Adipocyte (in vitro differentiated cells): ENCODE results near the gene KCNT2.
A peak's percentile ranks its signal among the peaks of the same experiment; 100 is the strongest.
"Not testable (repeated sequence)": the region's sequence is repeated elsewhere in the genome, so short reads cannot be mapped to it uniquely, and the experiment has no call there.

Source experiments
- DNase-seq: peaks from one replicate; pipeline ENCODE4 v3.0.0-alpha.2; 2015; ENCODE audit warnings: low read depth
- H3K27me3 ChIP-seq: replicated peaks from 2 replicates; pipeline ENCODE4 v1.7.0; 2013; ENCODE audit warnings: mild to moderate bottlenecking, low read length, moderate library complexity; ENCODE audit not compliant: control insufficient read depth, insufficient read depth
- H3K36me3 ChIP-seq: 2 replicates; pipeline ENCODE4 v1.7.0; 2013; ENCODE audit warnings: low read length, mild to moderate bottlenecking, moderate library complexity; ENCODE audit not compliant: control insufficient read depth, insufficient read depth, severe bottlenecking
- H3K4me1 ChIP-seq: 2 replicates; pipeline ENCODE4 v1.7.0; 2013; ENCODE audit warnings: mild to moderate bottlenecking, low read length, moderate library complexity; ENCODE audit not compliant: control insufficient read depth, insufficient read depth
- H3K4me3 ChIP-seq: 2 replicates; pipeline ENCODE4 v1.7.0; 2013; ENCODE audit warnings: mild to moderate bottlenecking, low read length, moderate library complexity
- H3K9ac ChIP-seq: 2 replicates; pipeline ENCODE4 v1.7.0; 2013; ENCODE audit warnings: mild to moderate bottlenecking, low read length, moderate library complexity
- H3K9me3 ChIP-seq: 2 replicates; pipeline ENCODE4 v1.7.0; 2013; ENCODE audit warnings: mild to moderate bottlenecking, low read length, moderate library complexity; ENCODE audit not compliant: control insufficient read depth

Gene KCNT2

DNA sequence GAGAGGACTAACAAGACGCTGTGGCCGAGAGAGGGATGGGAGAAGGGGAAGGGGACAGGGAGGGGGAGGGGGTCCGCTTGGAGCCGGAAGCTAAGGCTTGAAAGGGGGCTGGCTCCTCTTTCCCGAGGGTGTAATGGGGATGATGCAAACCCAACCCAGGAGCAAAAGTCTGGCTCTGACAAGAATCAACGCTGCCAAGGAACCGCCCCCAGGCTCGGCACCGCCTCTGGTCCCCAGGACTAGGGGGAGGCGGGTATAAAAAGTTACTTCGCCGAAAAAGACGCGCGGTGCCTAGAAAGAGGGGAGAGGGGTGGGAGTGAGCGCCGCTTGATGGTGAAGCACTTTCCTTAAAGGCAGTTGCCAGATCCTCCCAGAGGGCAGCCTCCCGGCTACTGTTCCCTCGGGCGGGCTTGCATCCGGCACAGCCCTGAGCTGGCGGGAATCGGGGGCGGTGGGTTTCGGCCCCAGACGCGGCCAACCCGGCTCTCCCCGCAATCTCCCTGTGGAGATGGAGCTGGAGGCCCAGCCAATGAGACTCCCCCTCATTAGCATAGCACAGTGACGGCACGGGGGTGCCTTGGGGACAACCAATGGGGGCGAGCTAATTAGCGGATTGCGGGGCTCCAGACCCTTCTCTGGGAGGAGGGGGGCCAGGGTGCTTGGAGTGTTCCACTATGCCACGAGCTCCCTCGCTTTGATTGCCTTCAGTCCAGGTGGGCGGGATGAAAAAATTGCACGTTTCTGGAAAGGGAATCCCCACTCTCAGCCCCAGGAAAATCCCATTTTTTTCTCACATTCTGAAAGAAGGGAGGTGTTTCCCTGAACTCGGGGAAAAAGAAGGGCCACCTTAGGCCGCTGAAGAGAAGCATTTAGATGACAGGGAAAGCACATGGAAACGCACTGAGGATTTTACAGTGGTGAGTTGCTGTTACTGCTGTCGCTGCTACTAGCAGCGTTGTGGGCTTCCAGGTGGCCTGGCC, at the start of gene KCNT2:
KCNT2 (minus strand) TSS at position 51 of the 980 bp plus-strand sequence. CDS start 131 bp downstream, outside the sequence.
- H3K4me3 ChIP-seq = peak within 1 kb of the TSS; percentile 78
- no peaks in the 10 kb centered on the region for H3K36me3 ChIP-seq
- peak within 1 kb of the TSS; percentile 55 for H3K9ac ChIP-seq
- H3K9me3 ChIP-seq = no peaks in the 10 kb centered on the region
- peaks cover 4% of the 10 kb centered on the region for H3K4me1 ChIP-seq
- DNase-seq = peak; percentile 86
- no peaks in the 10 kb centered on the region for H3K27me3 ChIP-seq

DNA sequence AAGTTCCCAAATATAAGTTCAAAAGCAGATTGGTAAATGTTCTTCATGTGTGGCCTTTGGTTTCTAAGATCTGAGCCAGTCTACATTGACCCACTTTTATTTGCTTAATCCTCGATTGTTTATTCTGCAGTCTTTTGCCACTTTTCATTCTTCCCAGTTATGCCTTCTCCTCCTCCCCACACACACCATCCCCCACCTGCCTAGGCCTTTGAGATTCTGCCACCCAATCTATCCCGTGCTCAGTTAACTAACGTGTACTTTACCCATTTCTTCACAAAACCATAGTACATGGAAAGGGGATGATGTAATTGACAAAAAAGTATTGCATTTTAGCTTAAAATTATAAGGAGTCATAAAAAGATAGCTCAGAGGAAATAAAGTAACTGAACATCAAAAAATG, 47.3 kb upstream of the KCNT2 start:
- H3K4me1 ChIP-seq = peaks cover 25% of the 10 kb centered on the region
- H3K9me3 ChIP-seq = no peaks in the 10 kb centered on the region
- no peaks in the 10 kb centered on the region for H3K27me3 ChIP-seq
- no peak for DNase-seq
- H3K36me3 ChIP-seq = no peaks in the 10 kb centered on the region
- H3K4me3 ChIP-seq = peak overlapping the region; percentile 83
- H3K9ac ChIP-seq = no peak overlapping the region

DNA sequence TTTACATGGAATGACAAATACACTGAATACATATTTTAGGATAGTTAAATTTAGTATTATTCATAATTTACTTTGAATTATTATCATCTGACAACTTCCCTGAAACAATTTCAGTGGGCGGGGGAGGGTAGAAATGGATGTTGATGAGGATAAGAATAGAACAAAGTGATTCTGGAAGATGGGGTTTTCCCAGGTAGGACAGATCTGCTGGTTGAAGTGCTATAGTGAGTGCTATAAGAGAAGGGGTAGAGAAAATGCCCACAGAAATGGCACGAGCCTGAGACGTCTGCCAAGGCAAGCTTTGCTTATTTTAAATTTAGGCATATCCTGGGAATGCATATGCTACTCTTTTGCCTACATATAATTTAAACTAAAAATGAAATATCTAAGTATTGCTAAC, 46.8 kb upstream of the KCNT2 start:
- no peaks in the 10 kb centered on the region for H3K27me3 ChIP-seq
- H3K9ac ChIP-seq = no peak overlapping the region
- no peak for DNase-seq
- peak overlapping the region; percentile 83 for H3K4me3 ChIP-seq
- no peaks in the 10 kb centered on the region for H3K36me3 ChIP-seq
- H3K9me3 ChIP-seq = no peaks in the 10 kb centered on the region
- peaks cover 23% of the 10 kb centered on the region for H3K4me1 ChIP-seq

DNA sequence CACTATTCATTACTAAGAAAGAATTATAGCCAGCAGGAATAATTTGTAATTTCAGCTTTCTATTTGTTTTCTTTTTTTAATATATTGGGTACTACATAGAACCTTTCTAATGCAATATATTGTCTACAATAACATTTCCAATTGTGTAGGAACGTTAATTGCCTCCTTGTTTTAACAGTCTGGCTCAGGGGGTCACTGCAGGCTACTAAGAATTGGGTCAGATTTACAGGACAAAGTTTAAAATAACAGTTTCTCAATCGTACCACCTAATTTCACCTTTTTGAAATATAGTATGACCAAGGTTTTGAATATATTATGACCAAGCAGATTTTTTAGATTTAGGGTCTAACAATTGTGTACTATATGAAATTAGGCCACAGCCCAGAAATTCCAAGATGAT, 46.0 kb upstream of the KCNT2 start:
- no peaks in the 10 kb centered on the region for H3K36me3 ChIP-seq
- peaks cover 23% of the 10 kb centered on the region for H3K4me1 ChIP-seq
- H3K27me3 ChIP-seq = no peaks in the 10 kb centered on the region
- peak overlapping the region; percentile 83 for H3K9ac ChIP-seq
- no peaks in the 10 kb centered on the region for H3K9me3 ChIP-seq
- peak overlapping the region; percentile 83 for H3K4me3 ChIP-seq
- DNase-seq = peak; percentile 6

DNA sequence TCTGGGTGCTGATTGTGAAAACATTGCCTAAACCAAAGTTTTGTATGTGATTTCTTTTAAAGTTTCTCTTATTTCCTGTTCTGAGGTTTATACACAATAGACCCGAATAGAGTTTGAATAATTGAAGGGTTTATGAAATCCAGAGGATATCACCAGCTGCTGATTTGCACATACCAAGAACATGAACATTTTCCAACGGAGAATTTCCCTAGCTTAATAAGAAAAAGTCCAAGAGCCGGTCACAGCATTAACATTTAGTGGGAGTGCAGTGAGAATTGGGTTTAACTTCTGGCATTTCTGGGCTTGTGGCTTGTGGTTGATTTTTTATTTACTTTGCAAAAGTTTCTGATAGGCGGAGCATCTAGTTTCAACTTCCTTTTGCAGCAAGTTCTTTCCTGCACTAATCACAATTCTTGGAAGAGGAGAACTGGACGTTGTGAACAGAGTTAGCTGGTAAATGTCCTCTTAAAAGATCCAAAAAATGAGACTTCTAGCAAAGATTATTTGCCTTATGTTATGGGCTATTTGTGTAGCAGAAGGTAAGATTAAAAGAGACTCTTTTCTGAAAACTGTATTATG, 43.5 kb upstream of the KCNT2 start, which contains the start of gene CFH:
CFH (plus strand) TSS at position 407 of the 579 bp plus-strand sequence; CDS start at position 482, 75 bp downstream.
- Histone ChIP-seq H3K36me3 (no peaks in the 10 kb centered on the region), H3K9ac (peak within 1 kb of the TSS; percentile 83), H3K27me3 (no peaks in the 10 kb centered on the region), H3K9me3 (no peaks in the 10 kb centered on the region), H3K4me3 (peak within 1 kb of the TSS; percentile 83), H3K4me1 (peaks cover 23% of the 10 kb centered on the region)
- DNase-seq = peak; percentile 89

DNA sequence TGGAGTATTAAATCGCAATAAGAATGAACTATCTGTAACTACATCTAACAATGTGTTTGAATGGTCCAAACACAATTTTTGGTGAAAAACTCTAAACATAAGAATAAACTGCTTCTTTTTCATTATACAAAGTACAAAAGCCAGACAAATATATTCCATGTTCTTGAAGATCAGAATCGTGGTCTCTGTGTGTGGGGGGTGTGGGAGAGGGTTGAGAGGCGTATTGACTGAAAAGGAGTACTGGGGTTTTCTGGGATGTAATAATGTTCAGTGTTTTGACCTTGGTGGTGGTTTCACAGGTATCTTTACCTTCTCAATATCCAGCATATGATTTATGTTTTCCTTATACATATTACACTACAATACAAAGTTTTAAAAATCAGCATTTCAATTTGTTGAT, 42.8 kb upstream of the KCNT2 start:
- Histone ChIP-seq H3K27me3 (no peaks in the 10 kb centered on the region), H3K4me3 (peak overlapping the region; percentile 83), H3K36me3 (no peaks in the 10 kb centered on the region), H3K9me3 (no peaks in the 10 kb centered on the region), H3K4me1 (peaks cover 19% of the 10 kb centered on the region), H3K9ac (peak overlapping the region; percentile 83)
- DNase-seq = no peak

DNA sequence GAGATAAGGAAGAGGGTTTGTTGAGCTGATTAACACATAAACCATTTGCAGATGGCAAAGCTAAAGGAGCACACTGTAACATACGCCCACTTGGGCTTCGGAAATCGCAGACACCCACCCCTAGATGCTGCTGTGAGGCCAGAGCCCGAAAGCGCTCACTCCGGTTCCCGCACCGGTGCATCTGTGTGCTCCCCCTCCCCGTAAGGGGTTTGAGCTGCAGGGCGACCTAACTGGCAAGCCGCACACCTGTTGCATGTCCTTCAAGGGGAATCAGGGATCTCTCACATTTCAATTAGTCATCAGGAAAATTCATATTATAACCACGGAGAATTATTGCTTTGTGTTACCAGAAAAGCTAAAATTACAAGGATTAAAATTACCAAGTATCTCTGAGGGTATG, 42.2 kb upstream of the KCNT2 start:
- no peaks in the 10 kb centered on the region for H3K27me3 ChIP-seq
- peaks cover 19% of the 10 kb centered on the region for H3K4me1 ChIP-seq
- H3K9ac ChIP-seq = no peak overlapping the region
- H3K9me3 ChIP-seq = no peaks in the 10 kb centered on the region
- H3K36me3 ChIP-seq = no peaks in the 10 kb centered on the region
- no peak for DNase-seq
- no peak overlapping the region for H3K4me3 ChIP-seq

DNA sequence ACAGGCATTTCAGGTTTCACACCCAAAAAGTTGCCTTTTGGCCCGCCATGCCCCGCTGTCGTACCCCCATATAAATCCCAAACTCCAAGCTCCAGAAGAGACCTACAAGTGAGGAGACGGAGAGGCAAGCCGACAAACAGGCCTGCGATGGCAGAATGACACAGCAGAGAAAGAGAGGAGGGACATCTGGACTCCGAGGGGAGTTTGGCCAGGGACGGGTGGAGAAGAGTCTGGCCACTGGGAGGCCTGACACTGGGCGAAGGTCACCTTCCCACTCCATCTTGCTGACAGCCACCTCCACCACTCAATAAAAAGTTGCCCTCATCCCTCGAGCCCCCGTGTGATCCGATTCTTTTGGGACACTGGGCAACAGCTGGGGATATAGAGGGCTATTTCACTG, 41.8 kb upstream of the KCNT2 start:
- Histone ChIP-seq H3K36me3 (no peaks in the 10 kb centered on the region), H3K4me1 (peaks cover 16% of the 10 kb centered on the region), H3K4me3 (no peak overlapping the region), H3K27me3 (no peaks in the 10 kb centered on the region), H3K9me3 (no peaks in the 10 kb centered on the region), H3K9ac (no peak overlapping the region)
- no peak for DNase-seq

DNA sequence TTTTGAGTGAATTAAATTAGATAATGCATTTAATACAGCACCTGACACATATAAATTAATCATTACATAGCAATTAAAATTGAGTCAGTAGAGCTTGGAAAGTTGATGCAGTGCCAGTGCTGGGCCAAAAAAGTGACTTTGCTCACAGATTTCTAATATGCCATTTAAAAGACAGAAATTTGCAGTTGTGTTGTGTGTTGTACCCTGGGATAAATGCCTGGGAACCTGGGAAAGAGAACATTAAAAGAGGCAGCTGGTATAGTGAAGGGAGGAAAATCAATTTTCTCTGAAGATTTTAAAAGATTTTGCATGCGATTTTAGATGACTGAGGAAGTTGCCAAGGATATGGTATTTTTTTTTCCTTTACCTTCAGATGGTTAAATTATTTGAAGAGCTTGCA, 32.7 kb upstream of the KCNT2 start:
- no peaks in the 10 kb centered on the region for H3K4me1 ChIP-seq
- H3K36me3 ChIP-seq = no peaks in the 10 kb centered on the region
- H3K9ac ChIP-seq = no peak overlapping the region
- no peaks in the 10 kb centered on the region for H3K27me3 ChIP-seq
- DNase-seq = no peak
- no peaks in the 10 kb centered on the region for H3K9me3 ChIP-seq
- H3K4me3 ChIP-seq = no peak overlapping the region

DNA sequence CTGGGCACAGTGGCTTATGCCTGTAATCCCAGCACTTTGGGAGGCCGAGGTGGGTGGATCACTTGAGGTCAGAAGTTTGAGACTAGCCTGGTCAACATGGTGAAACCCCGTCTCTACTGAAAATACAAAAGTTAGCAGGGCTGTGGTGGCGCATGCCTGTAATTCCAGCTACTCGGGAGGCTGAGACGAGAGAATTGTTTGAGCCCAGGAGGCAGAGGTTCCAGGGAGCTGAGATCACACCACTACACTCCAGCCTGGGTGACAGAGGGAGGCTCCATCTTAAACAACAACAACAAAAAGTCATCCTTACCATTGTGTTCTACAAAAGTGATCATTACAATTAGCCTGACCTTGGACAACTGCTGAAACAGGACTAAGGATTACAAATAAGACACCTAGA, 31.1 kb upstream of the KCNT2 start:
- H3K4me1 ChIP-seq, H3K9ac ChIP-seq: not testable (repeated sequence)

DNA sequence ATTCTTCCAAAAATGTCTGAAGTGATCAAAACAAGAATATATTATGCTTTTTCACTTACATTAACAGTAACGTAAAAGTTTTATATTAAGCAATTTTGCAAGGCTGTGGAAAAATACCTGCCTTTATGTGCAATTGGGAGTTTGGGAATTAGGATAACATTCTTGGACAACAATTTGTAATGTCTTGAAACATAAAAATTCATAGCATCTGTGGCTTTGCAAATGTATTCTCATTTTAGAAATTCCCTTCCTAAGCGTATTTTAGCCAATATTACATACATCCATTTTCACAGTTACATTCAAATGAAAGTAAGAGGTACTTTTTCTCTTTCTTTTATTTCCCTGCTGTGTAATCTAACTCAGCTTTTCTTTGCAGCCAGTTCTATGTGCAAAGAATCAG, 30.2 kb upstream of the KCNT2 start:
- Histone ChIP-seq H3K9me3 (no peaks in the 10 kb centered on the region), H3K4me1 (no peaks in the 10 kb centered on the region), H3K9ac (no peak overlapping the region), H3K4me3 (no peak overlapping the region), H3K36me3 (no peaks in the 10 kb centered on the region), H3K27me3 (no peaks in the 10 kb centered on the region)
- no peak for DNase-seq

More for the DNA sequence above, 31.1 kb upstream of the KCNT2 start:
- not testable (repeated sequence) for H3K27me3 ChIP-seq, H3K9me3 ChIP-seq, H3K36me3 ChIP-seq, DNase-seq, H3K4me3 ChIP-seq
